Activated CD8-positive, alpha-beta memory T cell treated with anti-CD3 and anti-CD28 coated beads for 24 hours (primary cell): Measurements from ENCODE around the gene FAM9C.
"Not testable (repeated sequence)": the region's sequence is repeated elsewhere in the genome, so short reads cannot be mapped to it uniquely, and the experiment has no call there.

Experiments
- DNase-seq: peaks from one replicate; pipeline ENCODE4 v3.0.0-alpha.2; 2020

FAM9C gene

DNA sequence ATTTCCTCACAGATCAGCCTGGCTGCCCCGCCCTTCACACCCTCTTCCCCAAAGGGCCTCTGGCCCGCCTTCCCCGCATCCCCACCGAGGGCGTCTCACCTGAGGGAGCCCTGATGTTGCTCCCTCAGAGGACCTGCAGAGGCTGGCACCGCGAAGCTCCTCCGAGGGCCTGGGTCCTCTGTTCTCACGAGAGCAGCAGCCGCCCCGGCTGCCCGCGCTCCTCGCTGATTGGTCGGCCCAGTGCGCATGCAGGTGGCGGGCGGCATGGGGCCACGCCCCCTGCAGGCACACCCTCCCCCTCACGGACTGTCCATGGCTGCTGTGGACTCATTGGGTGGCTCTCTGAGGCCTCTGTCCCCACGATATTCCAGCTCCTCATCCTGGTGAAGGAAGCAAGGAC, at the start of gene FAM9C:
FAM9C (minus strand) TSS at position 180 of the 400 bp plus-strand sequence. CDS start 831 bp downstream, outside the sequence.
- no peak for DNase-seq

DNA sequence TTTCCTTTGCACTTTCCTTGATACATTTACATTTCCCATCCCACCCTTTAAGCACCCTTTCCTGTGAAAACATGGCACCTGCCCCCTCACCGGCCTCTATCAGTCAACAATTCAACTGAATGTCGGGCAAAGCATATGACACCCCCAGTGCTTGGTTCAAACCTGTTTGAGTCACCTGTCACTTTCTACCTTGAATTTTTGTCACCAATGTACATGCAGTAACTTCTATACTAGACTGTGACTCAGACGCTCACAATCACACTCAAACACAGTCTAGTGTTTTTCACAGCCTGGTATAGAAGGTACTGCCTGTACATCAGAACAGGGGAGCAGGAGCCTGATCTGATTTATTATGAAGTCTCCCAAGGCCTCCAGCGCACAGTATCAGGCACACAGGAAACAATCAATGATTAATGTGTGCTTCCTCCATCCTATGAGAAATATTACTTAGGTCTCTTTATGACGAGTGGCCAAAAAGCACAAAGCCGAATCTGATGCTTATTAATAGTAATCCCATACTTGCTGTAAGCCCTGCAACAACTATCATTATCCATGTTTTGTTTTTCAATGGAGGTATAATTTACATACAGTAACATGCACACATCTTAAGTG, 49.2 kb upstream of the FAM9C start:
- DNase-seq: no peak

DNA sequence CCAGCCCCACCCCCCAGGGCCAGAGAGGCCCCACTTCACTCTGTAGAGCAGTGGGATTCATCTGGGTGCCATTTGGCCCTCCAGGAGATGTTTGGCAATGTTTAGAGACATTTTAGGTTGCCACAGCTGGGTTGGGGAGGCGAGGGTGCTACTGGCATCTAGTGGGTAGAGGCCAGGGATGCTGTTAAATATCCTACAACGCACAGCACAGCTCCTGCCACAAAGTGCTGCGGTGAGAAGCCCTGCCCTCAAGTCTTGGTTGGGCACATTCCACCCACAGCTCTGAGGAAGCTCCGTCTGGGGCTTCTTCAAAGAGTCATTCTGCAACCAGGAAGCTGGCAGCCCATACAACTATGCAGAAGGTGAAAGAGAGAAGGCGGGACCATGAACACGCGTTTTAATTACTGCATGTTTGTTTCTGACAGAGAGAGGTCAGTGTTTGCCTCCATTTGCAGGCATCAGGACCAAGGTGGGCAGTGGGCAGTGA, 48.1 kb upstream of the FAM9C start:
- peak; percentile 79 for DNase-seq

DNA sequence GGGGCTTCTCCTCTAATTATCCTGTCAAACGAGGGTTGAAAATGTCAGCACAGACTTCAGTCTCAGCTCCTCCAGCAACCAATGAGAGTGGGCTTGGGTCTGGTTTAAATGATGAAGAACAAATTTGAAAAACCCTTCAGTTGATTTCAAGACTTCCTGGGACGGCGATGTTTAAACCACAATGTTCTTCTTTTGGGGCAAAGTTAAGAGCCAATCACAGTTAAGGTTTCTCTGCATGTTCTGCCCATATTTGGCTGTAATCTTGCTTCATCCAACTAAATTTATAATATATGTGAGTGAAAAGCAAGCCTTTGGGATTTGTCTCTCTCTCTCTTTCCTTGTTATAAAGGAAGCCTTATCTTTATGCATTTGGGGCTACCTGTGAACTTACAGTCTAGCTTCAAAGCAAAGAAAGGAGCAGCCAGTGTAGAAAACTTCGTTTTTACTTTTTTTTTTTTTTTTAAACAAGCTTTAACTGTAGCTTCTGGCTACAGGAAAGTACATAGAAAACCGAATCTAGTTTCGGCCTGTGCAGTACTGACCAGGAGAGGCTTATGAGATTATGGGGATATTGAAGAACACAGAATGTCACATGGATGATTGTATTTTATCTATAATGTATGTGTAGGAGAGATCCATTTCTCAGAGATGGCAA, 46.8 kb upstream of the FAM9C start:
- no peak for DNase-seq

DNA sequence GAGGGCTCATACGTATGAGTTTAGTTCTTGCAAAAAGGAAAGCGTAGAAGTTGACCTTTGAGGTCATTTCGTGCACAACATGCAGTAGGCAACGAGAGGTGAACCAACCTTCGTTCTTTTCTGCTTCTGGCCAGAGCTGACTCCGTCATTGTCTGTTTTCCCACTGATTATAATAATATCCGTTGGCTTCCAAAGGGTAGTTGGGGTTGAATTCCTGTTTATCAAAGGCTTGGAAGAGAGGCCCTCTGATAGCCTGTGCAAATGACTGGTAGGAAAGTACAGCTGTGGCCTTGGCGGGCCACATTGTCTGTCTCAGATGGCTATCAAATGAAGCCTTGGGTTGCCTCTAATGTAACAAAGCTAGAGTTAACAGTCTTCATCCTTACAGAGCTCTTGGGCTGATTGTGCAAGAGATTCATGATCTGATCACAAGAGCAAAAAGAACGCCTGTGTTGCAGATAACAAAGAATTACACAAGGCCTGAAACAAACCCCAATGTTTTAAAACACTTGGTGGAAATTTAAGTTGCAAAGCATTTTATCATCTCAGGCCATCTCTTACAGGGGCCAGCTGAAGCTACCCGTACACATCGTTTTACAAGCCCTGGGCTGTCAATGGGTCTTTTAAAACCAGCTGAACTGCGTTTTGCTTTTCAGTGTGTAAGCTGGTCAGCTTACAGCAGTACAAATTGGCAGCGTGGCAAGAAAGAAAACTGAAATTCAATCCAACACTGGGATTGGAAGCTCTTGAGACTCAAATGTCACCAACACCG, 46.1 kb upstream of the FAM9C start:
- DNase-seq: no peak

DNA sequence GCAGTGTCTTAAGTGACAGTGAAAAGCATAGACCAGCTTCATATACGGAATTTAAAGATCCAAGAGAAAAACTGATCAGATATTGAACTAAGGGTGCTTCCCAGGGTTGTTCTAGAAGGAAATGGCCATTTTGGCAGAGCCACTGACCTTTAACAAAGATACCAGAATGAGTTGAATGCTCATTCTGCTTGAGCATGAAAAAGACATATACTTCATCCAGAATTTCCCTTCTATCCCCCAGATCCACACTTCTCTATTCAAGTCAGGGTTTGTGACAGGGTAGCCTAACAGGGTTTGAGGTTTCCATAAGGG, 45.6 kb upstream of the FAM9C start:
- no peak for DNase-seq

DNA sequence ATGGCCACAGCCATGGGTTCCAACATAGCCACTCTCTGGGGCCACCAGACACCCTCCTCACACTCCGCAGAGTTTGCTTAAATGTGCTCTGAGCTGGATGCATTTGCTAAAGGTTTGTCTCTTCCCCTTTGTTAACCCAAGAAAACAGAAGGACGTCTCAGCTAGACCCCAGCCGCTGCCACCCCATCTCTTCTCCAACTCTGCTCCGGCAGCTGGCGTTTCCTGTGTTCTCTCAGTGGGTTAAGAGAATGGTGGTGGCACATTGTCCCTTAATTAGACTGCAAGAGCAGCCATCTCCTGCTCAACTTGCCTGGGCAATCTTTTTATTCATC, 43.7 kb upstream of the FAM9C start:
- no peak for DNase-seq

DNA sequence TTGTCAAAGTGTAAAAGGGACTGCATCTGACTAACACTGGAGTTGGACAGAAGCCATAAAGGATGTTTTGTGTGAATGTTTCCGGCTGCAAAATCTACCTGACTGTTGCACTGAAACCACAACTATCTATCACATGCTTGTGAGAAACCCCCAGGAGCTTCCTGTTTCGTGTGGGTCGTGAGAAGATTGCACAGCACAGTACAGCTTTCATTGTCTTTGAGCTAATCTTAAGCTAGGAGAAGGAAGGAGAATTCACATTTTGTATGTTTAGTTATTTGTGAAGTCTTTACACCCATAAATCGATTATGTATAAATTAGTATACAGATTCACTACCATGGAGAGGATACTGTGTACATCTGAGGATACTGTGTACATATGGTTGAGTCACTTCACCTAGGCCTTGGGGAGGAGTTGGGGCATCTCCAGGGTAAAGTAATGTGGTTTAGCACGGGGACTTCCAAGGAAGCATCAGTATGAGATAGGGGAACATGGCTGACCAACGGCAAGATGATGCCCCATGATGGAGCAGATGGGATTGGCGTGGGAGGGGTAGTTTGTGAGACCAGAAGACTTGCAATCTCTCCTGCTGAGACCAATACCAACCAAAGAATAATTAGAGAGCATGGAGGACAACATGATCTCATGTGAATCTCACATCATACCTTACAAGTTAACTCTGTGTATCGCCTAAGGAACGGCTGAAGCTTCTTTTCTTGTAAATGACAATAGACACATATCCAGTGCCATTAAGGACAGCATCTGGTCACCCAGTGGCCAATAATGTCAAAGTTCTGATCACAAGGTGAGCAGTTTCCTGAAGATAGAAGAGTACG, 43.1 kb upstream of the FAM9C start:
- peak; percentile 77 for DNase-seq

DNA sequence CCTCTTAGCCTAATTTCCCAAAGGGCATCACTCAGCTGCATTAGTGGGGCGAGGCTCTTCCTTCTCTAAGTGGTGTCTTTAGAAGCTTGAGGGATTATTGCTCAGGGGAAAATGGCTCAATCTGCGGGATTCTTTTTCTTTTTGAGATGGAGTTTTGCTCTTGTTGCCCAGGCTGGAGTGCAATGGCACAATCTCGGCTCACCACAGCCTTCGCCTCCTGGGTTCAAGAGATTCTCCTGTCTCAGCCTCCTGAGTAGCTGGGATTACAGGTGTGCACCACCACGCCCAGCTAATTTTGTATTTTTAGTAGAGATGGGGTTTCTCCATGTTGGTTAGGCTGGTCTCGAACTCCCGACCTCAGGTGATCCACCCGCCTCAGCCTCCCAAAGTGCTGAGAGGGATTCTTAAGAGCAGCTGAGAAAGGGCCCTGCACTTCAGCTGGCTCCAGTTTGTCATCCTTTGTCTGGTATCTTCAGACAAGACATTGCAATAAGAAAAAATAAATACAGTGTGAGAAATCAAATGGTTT, 42.4 kb upstream of the FAM9C start:
- DNase-seq: not testable (repeated sequence)

DNA sequence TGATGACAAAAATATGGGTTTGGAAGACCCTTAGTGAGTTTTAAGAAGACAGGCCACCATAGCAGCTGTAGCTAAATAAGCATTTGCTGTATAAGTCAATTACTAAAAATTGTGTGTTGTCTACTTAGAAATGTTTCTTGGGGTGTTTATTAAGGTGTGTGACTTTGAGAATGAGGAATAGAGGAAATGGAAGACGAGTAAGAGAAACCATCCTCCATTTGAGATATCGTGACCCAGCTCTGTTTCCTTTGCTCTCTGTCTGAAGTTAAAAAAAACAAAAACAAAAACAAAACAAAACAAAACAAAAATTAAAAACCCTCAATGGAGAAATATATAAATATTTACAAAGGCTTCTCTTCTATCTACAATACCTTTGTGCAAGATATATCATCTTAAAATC, 41.7 kb upstream of the FAM9C start:
- DNase-seq: no peak

DNA sequence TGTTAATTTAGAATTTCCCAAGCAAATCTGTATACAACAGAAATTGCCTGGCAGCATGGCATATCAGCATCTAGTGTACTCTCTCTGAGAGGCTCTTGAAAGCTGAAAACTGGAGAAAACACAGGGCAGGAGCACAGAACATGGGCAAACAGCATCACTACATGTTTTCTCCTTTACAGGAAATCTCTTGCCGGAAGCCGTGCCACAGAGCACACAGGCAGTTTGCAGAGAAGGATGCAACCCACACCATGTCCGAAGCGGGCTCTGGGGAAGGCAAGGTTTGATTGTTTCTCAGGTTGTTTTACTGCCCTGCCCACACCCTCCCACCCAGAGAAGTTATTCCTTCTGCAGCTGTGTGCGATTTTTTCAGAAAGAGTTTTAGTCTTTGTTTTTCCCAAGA, 41.1 kb upstream of the FAM9C start:
- DNase-seq: no peak

DNA sequence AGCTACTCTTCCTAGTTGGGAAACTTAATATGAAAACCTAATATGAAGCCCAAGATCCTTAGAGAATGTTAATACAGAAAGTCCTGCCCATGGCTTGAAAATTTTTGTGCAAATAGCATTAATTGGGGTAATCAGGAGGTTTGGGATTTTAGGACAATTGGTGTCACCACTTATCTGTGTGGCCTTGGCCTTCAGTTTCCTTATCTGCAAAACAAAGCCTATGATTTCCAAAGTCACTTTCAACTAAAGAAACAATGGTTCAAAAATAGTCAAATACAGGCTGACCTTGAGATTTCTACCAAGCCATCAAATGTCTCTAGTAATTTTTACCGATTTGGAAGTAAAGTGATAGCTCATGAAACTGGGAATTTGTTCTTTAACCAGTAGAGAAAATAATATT, 40.2 kb upstream of the FAM9C start:
- DNase-seq: no peak

DNA sequence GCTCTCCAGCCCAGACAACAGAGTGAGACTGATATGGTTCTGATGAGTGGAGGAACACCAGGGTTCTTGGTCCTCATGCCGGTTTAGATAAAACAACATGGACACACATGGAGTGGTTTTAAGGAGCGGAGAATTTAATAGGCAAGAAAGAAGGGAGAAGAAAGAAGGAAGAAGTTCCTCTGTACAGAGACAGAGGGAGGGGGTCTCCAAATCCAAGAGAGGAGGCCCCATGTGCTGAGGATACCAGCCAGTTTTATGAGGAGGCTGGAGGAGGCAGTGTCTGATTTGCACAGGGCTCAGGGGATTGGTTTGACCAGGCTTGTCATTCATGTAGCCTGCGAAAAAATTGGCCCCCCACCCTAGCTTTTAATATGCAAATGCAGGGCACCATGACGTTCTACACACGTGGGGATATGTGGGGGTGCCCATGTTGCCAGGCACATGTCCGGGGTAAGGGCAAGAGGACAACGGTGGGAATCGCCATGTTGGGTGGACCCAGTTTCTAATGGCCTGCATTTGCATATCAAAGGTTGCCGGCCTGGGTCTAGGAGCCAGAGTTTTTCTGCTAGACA, 39.4 kb upstream of the FAM9C start:
- not testable (repeated sequence) for DNase-seq

DNA sequence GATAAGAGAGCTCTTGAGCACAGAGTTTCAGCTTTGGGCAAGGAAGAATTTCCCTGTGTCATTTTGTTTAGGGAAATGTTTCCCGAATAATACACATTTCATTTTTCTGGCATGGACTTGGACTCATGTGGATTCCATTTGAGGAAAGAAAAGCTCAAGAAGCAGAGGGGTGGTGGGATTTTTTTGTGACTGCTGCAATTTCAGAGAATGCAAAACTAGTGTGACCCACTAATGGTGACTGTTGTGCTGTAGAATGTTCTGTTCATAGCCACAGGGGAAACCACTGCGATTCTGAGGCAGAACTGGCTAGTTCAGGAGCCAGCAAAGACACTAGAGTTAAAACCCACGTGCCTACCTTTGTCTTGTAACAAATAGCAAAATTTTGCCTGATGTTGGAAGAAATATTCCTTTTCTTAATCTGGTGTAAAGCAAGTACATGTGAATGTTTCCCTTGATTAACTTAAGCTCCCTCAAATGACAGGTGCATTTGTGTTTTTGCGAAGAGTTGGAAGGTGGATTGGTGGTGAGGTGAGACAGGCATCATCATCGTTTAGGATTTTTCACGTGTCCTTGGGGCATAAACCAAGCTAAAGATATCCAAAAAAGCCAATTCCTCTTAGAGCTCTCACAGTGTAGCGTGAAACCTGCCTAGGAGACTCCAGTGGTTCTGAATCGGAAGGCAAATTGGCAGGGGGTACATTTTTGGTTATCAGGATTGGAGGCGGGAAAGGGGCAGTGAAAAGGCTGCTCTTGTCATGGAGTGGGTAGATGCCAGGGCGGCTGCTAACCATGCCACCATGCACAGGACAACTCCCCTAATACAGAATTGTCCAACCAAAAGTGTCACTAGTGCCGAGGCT, 38.0 kb upstream of the FAM9C start:
- DNase-seq: no peak

DNA sequence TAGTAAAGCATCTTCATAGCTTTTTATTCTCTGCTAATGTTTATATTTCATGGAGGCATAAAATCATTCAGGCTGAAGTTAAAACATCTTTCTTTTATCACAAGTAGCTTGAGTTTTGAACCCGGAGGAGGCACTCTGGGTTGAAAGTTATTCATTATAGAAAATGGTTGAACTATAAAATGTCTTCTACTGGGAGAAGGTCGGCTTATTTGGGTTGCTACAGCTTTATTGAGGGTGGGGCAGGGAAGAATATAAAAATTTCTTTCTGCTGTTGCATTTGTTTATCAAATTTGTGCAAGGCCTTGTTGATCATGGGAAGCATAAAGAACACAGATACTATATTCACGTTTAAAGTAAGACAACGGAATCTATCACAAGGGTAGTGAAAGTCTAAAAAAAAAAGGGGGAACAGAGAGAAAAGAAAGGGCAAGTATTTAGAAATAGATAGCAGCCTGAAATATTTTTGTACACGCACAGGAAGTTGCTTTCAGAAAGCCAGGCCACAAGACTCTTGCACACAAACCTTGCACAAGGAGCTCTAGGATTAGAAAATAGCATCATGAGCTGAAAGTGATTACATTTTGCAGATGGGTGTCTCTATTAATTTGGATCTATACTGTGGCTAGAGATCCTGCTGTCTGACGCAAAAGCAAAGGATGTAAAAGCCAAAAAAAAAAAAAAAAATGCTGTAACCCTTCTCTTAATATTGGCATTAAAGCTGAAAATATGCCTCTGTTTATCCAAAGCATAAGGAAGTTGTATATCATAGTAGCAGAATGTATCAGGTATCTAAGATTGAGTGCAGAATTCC, 37.2 kb upstream of the FAM9C start:
- DNase-seq: no peak

DNA sequence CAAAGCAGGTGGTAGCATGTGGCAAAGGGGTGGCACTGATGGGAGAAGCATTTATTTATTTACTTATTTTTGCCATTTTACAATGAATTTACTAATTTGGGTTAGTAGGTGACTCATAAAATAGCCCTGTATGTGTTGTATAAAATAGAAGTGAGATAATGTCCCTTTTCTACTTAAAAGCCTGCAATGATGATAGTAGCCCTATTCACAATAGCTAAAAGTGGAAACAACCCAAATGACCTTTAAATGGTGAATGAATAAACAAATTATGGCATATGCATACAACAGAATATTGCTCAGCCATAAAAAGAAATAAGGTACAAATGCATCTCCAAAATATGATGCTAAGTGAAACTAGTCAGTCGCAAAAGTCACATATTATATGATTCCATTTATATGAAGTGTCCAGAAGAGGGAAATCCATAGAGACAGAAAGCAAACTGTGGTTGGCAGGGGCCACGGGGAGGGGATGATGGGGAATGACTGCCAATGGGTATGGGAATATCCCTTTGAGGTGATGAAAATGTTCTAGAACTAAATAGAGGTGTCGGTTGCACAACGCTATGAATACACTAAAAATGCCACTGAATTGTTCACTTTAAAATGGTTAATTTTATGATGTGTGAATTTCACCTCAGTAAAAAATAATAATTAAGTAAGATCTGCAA, 35.8 kb upstream of the FAM9C start:
- no peak for DNase-seq

DNA sequence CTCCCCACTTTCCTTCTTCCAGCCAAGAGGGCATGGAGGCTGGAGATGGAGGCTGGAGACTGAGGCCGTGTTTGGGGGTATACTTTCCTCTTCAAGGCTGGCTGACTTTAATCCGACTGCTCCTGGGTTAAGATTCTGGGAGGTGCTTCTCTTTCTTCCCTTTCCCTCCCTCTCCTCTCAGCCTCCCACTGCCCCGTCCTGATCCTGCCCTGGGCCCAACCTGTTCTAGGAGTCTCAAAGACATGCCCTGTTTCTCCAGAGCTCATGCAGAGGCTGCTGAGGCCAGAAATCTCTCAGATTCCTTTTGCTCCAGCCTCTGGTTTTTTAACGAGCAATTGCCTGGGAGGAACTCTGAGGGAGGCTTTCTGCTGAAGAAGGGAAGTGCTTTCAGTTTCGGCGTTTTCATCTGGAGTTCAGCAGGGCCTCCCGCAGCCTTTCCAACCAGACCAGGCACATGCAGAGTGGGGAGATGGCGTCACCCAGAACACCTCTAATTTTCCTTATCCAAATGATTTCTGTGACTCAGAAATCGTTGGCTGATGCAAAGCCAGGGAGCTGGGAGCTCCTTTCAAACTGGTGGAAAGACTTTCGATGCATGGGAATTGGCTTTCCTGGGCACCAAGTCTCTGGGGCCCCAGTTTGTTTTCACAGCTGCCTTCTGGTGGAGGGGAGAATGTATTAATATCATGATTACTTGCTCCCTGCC, 34.5 kb upstream of the FAM9C start:
- no peak for DNase-seq

DNA sequence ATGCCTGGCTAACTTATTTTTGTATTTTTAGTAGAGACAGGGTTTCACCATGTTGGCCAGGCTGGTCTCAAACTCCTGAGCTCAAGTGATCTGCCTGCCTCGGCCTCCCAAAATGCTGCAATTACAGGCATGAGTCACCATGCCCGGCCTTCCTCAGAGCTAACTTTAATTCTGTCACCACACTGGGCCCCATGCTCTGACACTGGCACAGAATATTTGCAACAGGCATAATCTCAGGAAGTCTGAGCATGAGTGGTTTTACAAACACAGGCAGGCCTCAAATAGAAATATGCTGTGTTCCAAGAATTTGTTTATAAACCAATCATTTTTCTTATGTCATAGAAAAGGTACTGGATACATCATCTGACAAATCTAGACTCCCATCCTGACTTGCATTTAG, 32.7 kb upstream of the FAM9C start:
- DNase-seq: no peak

DNA sequence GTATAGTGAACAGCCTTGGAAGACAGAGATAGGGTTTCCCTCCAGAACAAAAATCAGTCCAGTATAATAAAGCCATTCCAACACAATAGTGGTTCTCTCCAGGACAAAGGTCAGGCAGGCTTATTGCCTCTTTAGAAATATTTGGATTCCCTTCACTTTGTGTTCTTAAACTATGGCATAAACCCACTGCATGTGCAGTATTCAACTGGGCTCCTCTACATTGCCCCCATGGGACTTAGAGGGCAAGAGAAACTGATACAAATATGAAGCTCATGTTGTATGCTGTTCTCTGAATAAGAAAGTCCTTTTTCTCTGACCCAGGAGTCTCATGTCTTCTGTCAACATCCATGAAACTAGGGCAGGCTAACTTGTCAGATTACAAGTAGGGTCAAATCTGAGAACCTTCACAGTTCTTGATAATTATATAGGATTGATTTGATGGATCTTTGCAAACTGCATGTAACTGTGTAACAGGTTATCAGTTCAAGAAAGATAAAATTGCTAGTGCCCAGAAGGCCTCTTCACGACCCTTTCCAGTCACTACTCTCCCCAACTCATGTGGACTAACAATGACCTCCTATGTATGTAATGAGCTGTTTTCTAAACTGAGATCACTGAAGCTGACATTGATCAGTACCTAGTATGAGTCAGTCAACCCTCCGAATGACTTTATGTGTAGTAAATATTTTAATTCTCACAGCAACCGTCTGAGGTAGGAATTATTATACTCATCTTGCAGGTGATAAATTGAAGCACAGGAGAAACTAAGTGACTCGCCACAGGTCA, 31.9 kb upstream of the FAM9C start:
- no peak for DNase-seq
